Temporal lobe (tissue), 1 donor: Measurements from ENCODE around the gene DNAAF5. TPM values are rescaled to one million over a fixed set of nuclear protein-coding genes. Genes with fewer than 3 reads are reported as not detected.

Experiments
- total RNA-seq: library from RNA; depleted of rRNA; stranded (reverse); fragments of >200 nt; gene quantifications from one replicate; pipeline ENCODE4 v1.2.3, GENCODE V29; 2014

Gene DNAAF5
- total RNA-seq, 1 donor from 2014 or later: 5.7 TPM

Other genes starting within 250 kb of the DNAAF5 start
- 19.7 TPM for gene PDGFA, start 206.9 kb upstream of the DNAAF5 start, total RNA-seq
- 87.0 TPM for gene PRKAR1B, start 582 bp downstream of the DNAAF5 start, total RNA-seq
- 97.9 TPM for gene SUN1, start 105.8 kb downstream of the DNAAF5 start, total RNA-seq
- gene GET4, start 149.9 kb downstream of the DNAAF5 start, total RNA-seq: 17.7 TPM
- gene ADAP1, start 228.0 kb downstream of the DNAAF5 start, total RNA-seq: 32.0 TPM
- gene COX19, start 248.8 kb downstream of the DNAAF5 start, total RNA-seq: 13.3 TPM